Smooth muscle cell of the umbilical artery (primary cell): ENCODE results near the gene SGCA. TPM values are rescaled to one million over a fixed set of nuclear protein-coding genes. Genes with fewer than 3 reads are reported as not detected.

Experiments
- total RNA-seq: library from RNA; depleted of rRNA; stranded (reverse); fragments of >200 nt; gene quantifications from 2 replicates; pipeline ENCODE4 v1.2.3, GENCODE V29; 2014

SGCA gene
- 1.5 and 2.1 TPM in 2 replicates for total RNA-seq

GRCh38 chr17:50165867-50166517 is at the start of gene SGCA:
TSS of gene SGCA (plus strand) at chr17:50166005. CDS start at chr17:50166041, 36 bp downstream.

GRCh38 chr17:50129728-50130558 is 35.9 kb upstream of the SGCA start, which contains the start of gene SAMD14:
TSS of gene SAMD14 (minus strand) at chr17:50130160. CDS start at chr17:50124959, 5,201 bp downstream.

GRCh38 chr17:50150354-50151040 is 15.3 kb upstream of the SGCA start, which contains the start of gene PPP1R9B:
TSS of gene PPP1R9B (minus strand) at chr17:50150677. CDS start at chr17:50150513, 164 bp downstream.

GRCh38 chr17:50201276-50201854 is 35.6 kb downstream of the SGCA start, which contains the start of gene COL1A1:
TSS of gene COL1A1 (minus strand) at chr17:50201631. CDS start at chr17:50201513, 118 bp downstream.

Other genes starting within 250 kb of the SGCA start
- not detected in 2 replicates for gene DLX4, start 196.8 kb upstream of the SGCA start, total RNA-seq
- not detected in 2 replicates for gene DLX3, start 170.8 kb upstream of the SGCA start, total RNA-seq
- gene ITGA3, start 109.9 kb upstream of the SGCA start, total RNA-seq, result 114 and 588 TPM in 2 replicates
- gene PDK2, start 70.7 kb upstream of the SGCA start, total RNA-seq, result 13.1 and 16.1 TPM in 2 replicates
- 5.3 and 6.6 TPM in 2 replicates for gene SAMD14, start 35.8 kb upstream of the SGCA start, total RNA-seq
- 29.4 and 36.7 TPM in 2 replicates for gene PPP1R9B, start 15.3 kb upstream of the SGCA start, total RNA-seq
- gene COL1A1, start 35.6 kb downstream of the SGCA start, total RNA-seq, result 2,683 and 6,310 TPM in 2 replicates
- 0.09 TPM in 1 of 2 replicates, not detected in the other for gene TMEM92, start 108.5 kb downstream of the SGCA start, total RNA-seq
- gene XYLT2, start 180.1 kb downstream of the SGCA start, total RNA-seq, result 65.6 and 108 TPM in 2 replicates
- 26.2 and 56.7 TPM in 2 replicates for gene MRPL27, start 207.2 kb downstream of the SGCA start, total RNA-seq
- 0.59 and 4.3 TPM in 2 replicates for gene EME1, start 207.2 kb downstream of the SGCA start, total RNA-seq
- gene LRRC59, start 231.5 kb downstream of the SGCA start, total RNA-seq, result 157 and 297 TPM in 2 replicates